Umbilical cord (tissue), 2 donors: ENCODE measurements around the gene SLC1A2. TPM values are rescaled to one million over a fixed set of nuclear protein-coding genes. Genes with fewer than 3 reads are reported as not detected.

Source experiments
- DNase-seq: peaks from one replicate; pipeline ENCODE4 v3.0.0-alpha.2; 2015; ENCODE audit warnings: low spot score
- total RNA-seq: library from RNA; depleted of rRNA; stranded (reverse); fragments of >200 nt; gene quantifications from one replicate; pipeline ENCODE4 v1.2.3, GENCODE V29; 2014; ENCODE audit warnings: low replicate concordance; ENCODE audit not compliant: insufficient read depth

The SLC1A2 gene
- total RNA-seq: 12.0 TPM

DNA sequence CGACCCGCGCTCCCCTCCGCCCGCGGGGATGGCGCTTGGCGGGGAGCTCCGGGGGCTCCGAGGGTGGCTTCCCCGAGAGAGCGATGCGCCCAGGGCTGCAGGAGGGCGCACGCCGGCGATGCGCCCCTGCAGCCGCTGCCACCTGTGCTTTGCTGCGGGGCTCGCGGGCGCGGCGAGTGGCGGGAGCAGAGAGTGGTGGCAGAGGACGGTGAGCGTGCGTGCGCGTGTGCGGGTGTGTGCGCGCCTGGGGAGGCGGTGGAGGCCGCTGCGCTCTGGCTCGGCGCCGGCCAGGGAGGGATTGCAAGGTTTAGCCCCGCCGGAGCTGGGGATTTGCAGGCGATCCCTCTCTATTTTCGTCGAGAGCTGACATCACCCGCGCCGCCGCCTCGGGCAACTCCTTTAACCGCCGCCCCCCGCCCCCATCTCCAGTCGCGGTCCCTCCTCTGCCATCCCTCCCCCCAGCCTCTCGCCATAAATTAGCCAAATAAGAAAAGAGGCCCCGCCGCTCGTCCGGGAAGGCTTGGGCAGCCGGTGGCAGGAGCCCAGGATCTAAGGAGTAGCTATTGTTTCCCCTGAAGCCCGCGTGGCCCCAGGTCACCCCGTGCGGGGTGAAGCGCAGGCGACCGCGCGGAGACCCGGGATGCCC is at the start of gene SLC1A2:
Gene SLC1A2, minus strand, starts transcription at position 375 of the 646 bp plus-strand sequence. CDS start 592 bp downstream, outside the sequence.
- DNase-seq: peak; percentile 45

GRCh38 chr11:35466058-35466457 is 46.7 kb upstream of the SLC1A2 start:
- no peak for DNase-seq

GRCh38 chr11:35464308-35464707 is 45.0 kb upstream of the SLC1A2 start:
- no peak for DNase-seq

GRCh38 chr11:35463331-35463751 is 44.0 kb upstream of the SLC1A2 start:
- DNase-seq: no peak

DNA sequence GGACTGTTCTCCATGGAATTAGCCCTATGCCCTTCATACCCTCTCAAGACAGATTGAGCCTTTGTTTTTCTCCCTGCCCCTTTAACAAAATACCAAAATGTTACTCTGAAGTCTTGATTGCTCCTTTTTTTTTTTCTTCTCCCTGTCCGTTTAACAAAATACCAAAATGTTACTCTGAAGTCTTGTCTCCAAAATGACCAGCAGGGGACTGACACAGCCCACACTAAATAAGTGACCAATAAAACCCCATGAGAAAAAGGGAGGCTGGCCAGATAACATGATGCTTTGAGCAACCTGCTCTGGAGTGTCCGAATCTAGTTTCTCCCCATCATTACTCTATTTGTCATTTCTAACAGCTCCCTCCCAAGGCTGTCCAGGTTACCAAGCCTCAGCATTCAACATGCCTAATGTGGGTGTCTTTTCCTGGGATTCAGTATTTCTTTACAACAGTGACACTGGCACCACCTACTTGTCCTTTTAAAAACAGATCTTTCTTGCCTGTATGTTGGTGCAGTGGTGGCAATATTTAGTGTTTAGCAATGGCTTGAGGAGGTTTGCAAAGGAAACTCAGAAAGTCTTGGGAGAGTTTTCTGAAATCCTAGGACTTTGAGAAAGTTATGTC is 42.7 kb upstream of the SLC1A2 start:
- DNase-seq: no peak

DNA sequence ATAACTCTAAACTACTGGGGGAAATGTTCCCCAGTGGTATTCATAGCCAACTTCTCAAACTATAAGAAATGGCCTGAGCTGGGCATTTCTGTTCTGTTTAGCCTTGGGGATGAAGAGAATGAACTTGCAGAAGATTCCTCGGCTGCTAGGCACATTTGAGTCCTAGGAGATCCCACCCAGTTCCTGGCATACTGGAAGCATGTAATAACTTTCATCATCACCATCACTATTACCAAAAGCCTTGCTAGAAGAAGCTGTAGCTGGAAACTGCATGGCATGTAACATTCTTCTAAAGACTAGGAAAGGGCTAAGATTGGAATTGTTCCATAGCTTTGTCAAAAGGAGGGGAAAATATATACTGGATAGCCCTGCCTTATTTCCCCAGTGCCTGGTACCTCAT is 40.1 kb upstream of the SLC1A2 start:
- DNase-seq: no peak

- no peak for DNase-seq
Measured at GRCh38 chr11:35458846-35459245, 39.5 kb upstream of the SLC1A2 start.

DNA sequence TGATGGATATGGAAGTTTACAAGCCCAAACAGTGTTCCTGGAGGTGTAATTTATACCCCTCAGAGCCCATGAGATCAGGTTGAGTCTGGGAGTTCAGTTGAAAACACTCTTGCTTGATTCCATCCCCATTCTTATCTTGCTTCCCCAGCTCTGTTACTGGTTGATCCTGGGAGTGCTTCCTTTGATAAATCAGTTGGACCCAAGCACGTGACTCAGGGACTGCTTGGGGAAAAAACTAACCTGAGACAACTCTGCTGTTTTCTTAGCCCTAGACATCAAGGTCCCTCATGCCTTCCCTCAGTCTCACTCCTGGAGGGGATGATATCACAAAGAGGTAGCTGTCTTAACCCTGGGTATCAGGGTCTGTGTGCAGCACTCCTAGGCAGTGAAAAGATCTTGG is 35.0 kb upstream of the SLC1A2 start:
- no peak for DNase-seq

DNA sequence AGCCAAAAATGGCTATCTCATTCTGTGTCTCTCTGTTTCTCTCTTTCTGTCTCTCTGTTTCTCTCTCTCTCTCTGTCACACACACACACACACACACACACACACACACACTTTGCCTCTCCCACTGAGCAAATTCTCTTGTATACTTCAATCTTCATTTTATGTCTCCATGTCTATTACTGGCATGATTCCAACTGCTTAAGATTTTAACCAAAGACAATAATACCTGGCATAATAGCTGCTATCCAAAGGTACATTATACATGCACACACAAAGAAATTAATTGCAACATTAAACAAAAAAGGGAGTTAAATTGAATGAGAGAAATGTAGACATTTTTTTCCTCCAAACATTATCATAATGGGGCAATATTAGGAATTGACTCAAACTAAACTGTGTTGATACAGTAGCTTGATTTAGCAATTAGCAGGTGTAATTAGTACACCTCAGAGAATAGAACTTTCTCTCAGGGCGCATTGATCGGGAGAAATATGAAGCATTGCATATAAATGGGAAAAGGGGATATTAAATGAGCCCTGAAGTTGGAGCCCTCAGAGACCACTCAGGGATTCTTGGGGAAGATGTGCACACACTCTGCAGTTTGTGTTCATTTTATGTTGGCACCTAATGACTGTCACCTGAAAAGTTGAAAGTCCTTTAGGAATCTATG is 17.4 kb upstream of the SLC1A2 start:
- DNase-seq: no peak

GRCh38 chr11:35433588-35433987 is 14.2 kb upstream of the SLC1A2 start:
- DNase-seq: no peak

DNA sequence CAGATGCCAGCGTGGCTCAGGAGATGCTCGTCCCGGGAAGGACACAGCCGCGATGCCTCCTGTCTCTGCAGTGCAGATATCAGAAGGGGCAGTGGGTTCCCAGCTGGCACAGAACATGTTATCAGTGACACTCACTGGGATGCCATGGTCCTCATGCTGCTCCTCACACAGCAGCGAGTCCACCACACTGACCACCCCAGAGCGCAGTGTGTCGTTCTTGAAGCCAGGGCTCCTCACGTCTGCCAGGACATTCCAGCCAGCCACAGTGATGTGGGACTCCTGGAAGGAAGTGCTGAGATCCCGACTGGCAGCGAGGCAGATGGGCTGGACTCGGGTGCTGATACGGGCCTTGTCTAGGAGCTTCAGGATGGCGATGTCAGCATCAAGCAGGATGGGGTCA is 13.1 kb upstream of the SLC1A2 start:
- no peak for DNase-seq

- peak; percentile 34 for DNase-seq
Measured at GRCh38 chr11:35427071-35427470, 7.7 kb upstream of the SLC1A2 start.

- DNase-seq: no peak
Measured at GRCh38 chr11:35426351-35426750, 7.0 kb upstream of the SLC1A2 start.

DNA sequence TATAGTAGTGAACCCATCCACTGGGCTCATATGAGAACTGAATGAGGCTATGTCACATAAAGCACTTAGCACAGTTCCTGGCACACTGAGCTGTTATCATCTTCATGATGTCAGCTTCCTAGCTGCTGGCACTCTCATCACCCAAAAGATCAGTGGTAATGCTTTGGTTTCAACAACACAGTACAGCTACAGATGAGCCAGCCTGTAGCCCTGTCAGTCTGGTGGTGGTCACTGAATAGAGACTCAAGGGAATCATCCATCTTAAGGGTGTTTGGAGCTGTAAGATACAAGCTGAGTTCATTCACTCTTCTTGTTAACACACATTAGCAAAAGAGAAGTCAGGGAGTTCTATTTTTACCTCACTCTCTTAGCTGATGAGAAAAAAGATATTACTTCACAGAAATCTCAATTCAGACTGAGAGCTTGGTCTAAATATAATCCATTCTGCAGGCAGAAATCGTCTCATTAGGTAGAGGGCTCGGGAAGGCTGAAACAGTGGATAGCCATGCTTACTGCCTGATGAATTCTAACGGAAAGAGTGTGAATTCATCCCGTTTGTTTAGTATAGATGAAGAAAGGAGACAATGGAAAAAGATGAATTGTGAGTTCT is 6.3 kb upstream of the SLC1A2 start:
- DNase-seq: no peak

GRCh38 chr11:35424157-35424940 is 5.0 kb upstream of the SLC1A2 start:
- DNase-seq: no peak

GRCh38 chr11:35420371-35420770 is 1.0 kb upstream of the SLC1A2 start:
- DNase-seq: no peak

DNA sequence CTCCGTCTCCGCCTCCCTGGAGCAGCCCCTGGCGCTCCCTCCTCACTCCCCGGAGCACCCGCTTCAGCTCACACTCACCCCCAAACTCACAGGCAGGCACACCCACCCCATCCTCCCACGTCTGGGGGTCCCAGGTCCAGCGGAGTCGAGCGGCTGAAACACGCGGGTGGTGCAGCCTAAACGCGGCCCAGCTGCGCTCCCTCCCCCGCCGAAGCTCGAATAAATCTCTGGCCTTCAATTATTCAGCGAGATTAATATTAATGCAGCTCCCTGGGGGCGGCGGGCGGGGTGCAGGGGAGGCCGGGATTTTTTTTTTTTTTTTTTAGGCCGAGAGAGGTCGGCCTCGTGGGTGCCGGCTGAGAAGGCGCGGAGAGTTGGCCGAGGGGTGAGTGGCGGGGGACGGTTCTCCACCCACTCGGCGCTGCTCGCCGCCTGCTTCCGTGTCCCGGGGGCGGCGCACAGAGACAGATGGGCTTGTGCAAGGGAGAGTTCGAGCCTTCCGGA is 524 bp upstream of the SLC1A2 start:
- no peak for DNase-seq

GRCh38 chr11:35418282-35419183 is 825 bp downstream of the SLC1A2 start:
- DNase-seq: no peak

DNA sequence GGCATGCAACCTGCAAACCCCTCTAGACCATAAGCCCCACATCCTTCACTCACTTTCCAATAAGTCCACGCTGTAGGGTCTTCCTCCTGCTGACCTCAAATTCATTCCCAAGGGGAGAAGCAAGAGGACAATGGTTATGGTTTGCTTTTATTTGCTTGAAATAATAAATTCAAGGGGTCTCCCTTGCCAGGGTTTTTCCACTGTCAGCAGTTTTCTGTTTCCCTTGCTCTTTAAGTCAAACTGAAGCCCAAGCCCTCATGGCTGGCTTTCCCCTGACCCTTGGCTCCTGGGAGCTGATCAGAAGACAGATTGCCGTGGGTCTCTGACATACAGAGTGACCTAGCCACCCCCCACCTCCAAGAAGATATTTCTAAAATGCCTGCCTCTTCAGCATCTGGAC is 3.9 kb downstream of the SLC1A2 start:
- DNase-seq: no peak

GRCh38 chr11:35414776-35415175 is 4.6 kb downstream of the SLC1A2 start:
- DNase-seq: no peak
